Activated CD8-positive, alpha-beta memory T cell treated with anti-CD3 and anti-CD28 coated beads for 48 hours (primary cell): ENCODE data around the gene NUBP2.
A peak's percentile ranks its signal among the peaks of the same experiment; 100 is the strongest.

ENCODE experiments used
- DNase-seq, 3 experiments: peaks; one replicate each; pipeline ENCODE4 v3.0.0-alpha.2; 2020; ENCODE audit warnings: low read depth in 2 of 3, low spot score in 2 of 3

The NUBP2 gene

GRCh38 chr16:1758923-1759322, 23.8 kb upstream of the NUBP2 start:
- DNase-seq = no peak

DNA sequence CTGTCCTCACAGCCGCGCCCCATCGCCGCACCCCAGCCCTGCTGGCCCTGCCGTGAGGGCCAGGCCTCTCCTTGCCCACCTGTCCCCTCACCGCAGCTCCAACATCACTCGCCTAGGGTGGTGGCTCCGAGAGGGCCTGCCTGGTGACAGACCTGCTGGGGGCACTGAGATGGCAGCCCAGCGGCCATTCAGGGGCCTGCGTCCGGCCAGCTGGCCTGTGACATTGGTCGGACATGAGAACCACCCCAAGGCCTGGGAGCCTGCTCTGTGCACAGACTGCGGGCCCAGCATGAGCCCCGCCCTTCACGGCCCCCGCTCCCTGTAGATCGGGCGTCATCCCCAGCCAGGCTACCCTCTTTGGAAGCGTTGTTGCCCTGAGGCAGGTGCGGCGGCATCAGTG, 23.2 kb upstream of the NUBP2 start:
- no peak for DNase-seq

GRCh38 chr16:1760911-1761310, 21.8 kb upstream of the NUBP2 start:
- no peak for DNase-seq

DNA sequence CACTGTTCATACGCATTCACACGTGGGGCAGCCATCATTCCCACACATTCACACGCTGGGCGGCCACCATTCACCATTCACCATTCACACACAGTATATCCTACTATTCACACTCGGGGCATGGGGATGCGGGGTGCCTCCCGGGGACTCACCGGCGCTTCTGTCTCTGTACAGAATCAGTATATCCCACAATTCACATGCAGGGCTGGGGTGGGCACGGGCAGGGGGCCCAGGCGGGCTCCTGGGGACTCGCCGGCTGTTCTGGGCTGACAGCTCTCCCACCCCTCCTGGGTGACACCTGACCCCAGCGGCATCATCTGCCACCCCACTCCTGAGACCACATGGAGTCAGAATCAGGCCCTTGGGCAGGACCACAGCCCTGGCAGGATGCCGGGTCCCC, 21.0 kb upstream of the NUBP2 start:
- DNase-seq = no peak

GRCh38 chr16:1762196-1762878, 20.4 kb upstream of the NUBP2 start:
- DNase-seq = no peak

GRCh38 chr16:1762879-1763520, 19.8 kb upstream of the NUBP2 start:
- DNase-seq = no peak

GRCh38 chr16:1763521-1764511, 18.9 kb upstream of the NUBP2 start:
- DNase-seq = no peak

- no peak for DNase-seq
These were observed 17.8 kb upstream of the NUBP2 start for GRCh38 chr16:1764971-1765370.

DNA sequence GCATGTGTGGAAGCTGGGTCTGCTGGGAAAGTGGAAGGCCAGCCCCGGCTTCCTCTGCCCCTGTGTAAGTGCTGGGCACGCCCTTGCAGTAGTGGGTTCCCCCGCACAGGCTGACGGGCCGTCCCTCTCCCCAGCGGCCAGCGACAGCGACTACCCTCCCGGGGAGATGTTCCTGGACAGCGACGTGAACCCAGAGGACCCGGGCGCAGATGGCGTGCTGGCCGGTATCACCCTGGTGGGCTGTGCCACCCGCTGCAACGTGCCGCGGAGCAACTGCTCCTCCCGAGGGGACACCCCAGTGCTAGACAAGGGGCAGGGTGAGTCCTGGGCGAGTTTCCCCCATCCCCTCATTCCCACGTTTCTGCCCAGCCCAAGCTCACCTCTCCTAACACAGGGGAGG, 16.9 kb upstream of the NUBP2 start:
- no peak for DNase-seq

DNA sequence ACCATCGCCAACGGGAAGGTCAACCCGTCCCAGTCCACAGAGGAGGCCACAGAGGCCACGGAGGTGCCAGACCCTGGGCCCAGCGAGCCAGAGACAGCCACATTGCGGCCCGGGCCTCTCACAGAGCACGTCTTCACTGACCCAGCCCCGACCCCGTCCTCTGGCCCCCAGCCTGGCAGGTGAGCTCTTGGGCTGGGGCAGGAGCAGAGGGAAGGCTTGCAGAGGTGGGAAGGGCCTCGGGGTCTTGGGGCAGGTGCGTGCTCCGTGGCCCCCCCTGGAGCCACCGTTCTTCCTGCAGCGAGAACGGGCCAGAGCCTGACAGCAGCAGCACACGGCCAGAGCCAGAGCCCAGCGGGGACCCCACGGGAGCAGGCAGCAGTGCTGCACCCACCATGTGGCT, 16.5 kb upstream of the NUBP2 start:
- DNase-seq = no peak

- no peak for DNase-seq
These were observed 16.1 kb upstream of the NUBP2 start for GRCh38 chr16:1766701-1767100.

DNA sequence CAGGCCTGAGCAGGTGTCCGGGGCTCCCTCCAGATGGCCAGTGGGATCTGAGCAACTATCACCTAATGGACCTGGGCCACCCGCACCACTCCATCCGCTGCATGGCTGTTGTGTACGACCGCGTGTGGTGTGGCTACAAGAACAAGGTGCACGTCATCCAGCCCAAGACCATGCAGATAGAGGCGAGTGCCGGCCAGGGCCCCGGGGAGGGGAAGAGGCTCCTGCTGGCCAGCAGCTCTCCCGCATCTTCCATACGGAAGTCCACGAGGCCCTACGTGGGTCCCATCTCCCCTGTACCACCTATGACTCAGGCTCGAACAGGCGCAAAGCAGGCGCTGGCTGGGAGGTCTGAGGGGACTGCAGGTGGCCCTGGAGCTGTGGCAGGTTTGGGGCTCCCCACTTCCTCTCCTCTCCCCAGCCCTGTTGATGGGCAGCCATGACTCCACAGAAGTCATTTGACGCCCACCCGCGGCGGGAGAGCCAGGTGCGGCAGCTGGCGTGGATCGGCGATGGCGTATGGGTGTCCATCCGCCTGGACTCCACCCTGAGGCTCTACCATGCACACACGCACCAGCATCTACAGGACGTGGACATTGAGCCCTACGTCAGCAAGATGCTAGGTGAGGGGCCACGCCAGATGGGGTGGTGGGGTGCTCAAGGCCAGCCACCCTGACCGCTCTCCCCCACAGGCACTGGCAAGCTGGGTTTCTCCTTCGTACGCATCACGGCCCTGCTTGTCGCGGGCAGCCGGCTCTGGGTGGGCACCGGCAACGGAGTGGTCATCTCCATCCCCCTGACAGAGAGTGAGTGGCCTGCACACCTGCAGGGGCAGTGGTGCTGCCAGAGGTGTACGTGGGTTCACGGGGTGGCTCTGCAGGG, 15.4 kb upstream of the NUBP2 start:
- DNase-seq = no peak

GRCh38 chr16:1768061-1768766, 14.5 kb upstream of the NUBP2 start:
- no peak for DNase-seq

- no peak for DNase-seq
These were observed 13.9 kb upstream of the NUBP2 start for GRCh38 chr16:1768767-1769401.

DNA sequence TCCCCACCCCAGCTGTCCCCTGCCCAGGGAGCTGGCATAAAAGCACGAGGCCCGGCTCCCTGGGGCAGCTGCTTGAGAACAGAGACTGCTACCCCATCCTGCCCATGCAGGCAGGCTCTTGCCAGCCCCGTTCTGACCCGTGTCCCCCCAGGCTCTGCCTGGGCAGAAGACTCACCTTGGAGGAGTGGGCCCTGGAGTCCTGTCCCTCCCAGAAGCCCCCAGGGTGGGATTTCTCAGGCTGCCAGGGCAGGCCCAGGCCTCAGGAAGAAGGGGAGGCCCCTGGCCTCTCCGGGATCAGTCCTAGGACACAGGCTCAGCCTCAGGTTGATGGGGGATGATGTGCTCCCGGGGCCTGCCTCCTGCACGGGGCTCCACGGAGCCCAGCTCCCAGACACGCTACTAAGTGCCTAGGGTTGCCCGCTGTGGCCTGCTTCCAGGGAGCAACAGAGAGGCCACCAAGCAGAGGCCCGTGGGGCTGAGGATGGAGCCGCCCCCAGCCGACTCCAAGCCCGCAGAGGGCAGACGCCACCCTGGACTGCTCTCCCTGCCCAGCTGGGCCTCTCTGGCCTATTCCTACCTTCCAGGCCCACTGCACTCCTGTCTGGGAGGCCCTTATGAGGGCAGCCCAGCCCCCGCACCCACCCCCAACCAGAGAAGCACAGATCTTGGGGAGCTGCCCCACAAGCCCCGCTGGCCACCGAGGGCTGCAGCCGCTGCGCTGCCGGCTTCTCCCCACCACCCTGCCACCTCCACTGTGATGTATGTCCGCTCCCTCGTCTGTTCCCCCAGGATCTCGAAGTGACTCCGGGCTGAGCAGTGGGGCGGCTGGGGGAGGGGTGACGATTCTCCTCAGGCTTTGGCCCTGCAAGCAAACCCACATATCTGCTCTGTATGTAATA, 13.1 kb upstream of the NUBP2 start:
- no peak for DNase-seq

GRCh38 chr16:1770328-1771187, 12.2 kb upstream of the NUBP2 start:
- DNase-seq = peak in 1 of 3 experiments; percentile 33

DNA sequence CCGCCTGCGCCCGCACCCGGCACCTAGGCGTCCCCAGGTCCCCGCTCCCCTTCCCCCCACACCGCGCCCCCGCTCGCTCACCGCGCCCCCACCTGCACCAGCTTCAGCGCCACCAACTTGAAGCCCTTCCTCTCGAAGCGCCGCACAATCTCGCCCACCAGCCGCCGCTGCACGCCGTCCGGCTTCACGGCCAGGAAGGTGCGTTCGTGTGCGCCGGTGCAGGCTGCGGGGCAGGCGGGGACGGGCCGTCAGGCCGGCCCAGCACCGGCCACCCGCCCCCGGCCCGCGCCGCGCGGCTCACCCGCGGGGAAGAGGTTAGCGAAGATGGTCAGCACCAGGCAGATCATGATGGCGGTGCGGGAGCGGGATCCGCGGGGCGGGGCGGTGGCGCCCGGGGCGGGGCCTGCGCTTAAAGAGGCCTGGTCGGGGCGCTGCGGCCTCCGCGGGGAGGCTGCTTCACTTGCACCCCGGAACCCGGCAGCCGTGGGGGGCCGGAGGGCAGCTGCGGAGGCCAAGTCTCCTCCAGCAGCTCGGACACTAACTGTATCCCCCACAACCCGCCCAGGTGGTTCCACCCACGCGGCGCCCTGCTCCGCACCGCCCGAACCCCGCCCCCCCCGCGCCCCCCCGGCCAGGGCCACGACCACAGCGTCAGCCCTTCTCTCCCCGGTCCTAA, 11.4 kb upstream of the NUBP2 start, which contains the start of gene NME3:
NME3 (minus strand) TSS at position 356 of the 676 bp plus-strand sequence; CDS start at position 347, 9 bp downstream.
- peak; percentile 51 to 63 (median 56) for DNase-seq
